Stimulated activated CD4-positive, alpha-beta T cell treated with anti-CD3 and anti-CD28 coated beads, TNF-alpha, amount 100 ng/mL, for 4 hours (primary cell): ENCODE data around the gene FAXC.
"Not testable (repeated sequence)": the region's sequence is repeated elsewhere in the genome, so short reads cannot be mapped to it uniquely, and the experiment has no call there.

Source experiments
- DNase-seq, 3 experiments: peaks; one replicate each; pipeline ENCODE4 v3.0.0-alpha.2; 2020; ENCODE audit warnings: low read depth in 3 of 3

Gene FAXC

GRCh38 chr6:99287523-99287922 lies 62.0 kb downstream of the FAXC start:
- no peak for DNase-seq

DNA sequence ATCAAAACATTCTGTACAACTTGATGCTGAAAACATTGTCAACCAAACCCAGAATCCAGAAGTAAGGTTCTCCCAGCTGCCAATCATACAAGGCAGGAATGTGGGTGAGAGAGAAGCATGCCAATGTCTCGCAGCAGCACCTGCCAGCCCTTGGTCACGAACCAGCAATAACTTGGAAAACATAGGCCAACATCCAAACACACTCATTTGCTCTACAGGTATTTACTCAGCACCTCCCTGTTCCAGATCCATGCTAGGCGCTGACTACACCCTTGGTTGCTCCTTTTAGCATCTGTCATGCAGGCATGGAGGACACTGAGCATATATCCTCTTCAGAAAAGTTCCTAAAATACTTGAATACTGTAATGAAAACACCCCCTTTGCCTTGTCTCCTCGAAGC lies 63.6 kb downstream of the FAXC start:
- no peak for DNase-seq

DNA sequence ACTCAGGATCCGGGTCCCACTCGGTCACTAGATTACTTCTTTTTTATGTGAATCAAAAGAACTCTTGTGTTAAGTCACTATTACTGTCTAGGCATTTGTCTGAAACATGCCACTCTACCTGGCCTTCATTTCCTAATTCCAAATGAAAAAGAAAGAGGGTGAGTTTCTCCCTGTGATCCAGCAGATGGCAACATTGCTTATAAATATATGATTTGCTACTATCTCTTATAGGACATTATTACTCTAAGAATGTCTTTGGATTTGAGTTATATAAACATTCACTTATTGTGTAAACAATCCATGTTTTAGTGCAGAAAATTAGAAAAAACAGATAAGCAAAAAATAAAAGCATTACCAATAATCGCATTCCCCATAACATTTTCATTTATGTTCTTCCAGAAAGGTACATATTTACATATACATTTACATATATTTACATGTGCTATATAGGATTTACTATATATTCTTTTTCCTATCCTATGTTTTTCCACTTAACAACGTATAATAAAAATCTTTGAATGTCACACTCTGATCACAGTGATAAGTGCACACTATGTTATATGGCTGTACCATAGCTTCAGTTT lies 66.9 kb downstream of the FAXC start:
- DNase-seq, result no peak

DNA sequence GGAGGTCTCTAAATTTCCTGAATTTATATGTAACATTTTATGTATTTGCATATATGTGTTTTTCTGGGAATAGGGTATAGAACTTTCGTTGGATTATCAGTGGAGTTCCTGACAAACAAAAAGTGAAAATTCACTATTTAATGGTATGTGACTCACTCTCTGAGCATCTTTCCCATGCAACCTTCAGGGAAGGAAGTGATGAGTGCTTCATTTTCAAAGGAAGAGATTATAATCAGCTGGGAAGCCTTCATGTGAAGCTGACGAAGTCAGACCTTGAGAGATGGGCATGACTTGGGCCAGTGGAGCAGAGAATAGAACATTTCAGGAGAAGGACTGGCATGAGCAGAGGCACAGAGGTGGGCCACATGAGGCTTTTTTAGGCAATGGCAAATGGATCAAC lies 72.7 kb downstream of the FAXC start:
- no peak for DNase-seq

- no peak for DNase-seq
Measured at GRCh38 chr6:99270826-99271225, 78.6 kb downstream of the FAXC start.

- DNase-seq, result no peak
Measured at GRCh38 chr6:99270030-99270429, 79.4 kb downstream of the FAXC start.

DNA sequence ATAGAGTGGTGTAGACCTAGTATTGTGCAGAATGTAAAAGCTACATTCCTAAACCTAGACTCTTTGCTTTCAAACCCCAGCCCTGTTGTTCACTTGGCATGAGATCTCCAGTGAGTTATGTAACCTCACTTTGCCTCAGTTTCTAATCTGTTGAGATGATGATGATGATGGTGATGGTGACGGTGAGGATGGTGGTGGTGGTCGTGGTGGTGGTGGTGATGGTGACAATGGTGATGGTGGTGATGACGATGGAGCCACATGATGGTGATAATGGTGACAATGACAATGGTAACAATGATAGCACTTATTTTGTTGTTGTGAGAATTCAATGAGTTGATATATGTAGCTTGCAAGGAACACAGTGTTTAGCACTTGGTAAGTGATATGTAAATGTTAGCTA lies 80.3 kb downstream of the FAXC start:
- no peak for DNase-seq

DNA sequence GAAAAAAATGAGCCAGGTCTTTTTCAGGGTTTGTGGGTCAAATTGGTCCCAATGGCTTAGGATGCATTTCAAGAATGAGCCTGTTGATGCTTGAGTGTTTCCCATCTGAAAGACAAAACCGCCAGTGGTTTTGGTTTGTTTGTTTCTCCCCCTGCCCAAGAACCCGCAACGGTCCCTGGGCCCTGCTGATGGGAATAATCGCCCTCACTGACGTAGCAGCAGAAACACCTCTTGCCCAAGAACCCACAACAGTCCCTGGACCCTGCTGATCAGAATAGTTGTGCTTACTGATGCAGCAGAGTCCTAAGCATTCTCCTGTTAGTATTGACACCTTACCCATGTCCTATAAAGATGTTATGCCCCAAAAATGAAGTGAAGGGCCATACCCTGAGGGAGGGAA lies 82.5 kb downstream of the FAXC start:
- not testable (repeated sequence) for DNase-seq

DNA sequence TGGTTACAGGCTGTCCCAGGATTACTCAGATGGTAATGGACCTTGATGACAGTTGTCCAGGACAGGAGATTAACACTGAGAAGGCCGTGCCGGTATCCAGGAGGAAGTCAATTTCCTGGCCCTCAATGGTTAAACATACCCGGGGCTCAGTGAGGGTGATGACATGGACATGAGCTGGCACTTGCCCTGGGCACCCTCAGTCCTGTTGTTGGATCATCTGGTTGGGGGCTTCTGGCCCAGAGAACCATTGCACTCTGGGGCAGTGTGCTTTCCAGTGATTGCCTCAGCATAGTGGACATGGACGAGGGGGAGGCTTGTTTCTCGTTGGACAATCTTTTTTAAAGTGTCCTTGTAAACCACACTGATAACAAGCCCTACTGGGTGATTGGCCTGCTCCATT lies 84.0 kb downstream of the FAXC start:
- DNase-seq, result not testable (repeated sequence)

GRCh38 chr6:99254616-99255550 lies 94.6 kb downstream of the FAXC start:
- no peak for DNase-seq

GRCh38 chr6:99253271-99253670 lies 96.2 kb downstream of the FAXC start:
- no peak for DNase-seq

GRCh38 chr6:99252421-99252820 lies 97.1 kb downstream of the FAXC start:
- DNase-seq, result no peak

DNA sequence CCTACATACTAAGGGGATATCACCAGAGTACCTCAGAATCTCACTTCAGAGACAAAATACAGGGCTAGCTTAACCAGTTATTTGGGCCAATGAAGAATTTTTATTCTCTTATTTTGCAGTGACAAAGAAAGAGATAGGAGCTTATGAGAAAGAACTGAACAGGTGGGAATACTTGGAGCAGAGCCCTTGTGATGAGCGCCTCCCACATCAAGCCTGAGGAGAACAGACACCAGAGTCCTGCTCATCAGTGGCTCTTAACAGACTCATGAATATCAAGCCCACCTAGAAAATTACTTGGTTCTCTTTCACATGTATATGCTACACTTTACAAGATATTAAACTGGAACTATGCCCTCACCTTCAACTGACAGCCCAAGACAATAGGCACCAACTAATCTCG lies 99.0 kb downstream of the FAXC start:
- DNase-seq, result no peak

DNA sequence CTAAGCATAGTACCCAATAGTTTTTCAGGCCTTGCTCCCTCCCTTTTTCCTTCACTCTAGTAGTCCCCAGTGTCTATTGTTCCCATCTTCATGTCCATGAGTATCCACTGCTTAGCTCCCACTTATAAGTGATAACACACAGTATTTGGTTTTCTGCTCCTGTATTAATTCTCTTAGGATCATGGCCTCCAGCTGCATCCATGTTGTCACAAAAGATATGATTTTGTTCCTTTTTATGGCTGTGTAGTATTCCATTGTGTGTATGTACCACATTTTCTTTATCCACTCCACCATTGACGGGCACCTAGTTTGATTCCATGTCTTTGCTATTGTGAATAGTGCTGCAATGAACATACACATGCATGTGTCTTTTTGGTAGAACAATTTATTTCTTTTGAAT lies 102.9 kb downstream of the FAXC start:
- no peak for DNase-seq

GRCh38 chr6:99241905-99242534 lies 107.5 kb downstream of the FAXC start:
- DNase-seq, result no peak

- no peak for DNase-seq
Measured at GRCh38 chr6:99236010-99236409, 113.5 kb downstream of the FAXC start.

DNA sequence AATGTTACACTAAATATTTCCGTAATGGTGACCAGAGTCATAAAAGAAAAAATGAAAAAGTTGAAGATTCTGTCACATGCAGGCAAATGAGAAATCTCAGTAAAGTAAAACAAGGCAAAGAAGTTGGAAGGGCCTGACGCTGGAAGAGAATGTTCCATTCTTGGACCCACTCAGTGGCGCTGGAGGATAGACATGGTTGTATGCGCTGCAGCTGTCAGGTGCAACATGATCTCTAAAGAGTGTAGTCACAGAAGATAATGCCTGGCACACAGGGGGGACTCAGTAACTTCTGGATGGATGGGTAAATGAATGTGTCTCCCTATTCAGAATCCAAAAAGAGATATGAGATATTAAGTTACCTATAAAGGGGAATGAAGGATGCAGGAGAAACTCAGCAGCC lies 116.3 kb downstream of the FAXC start:
- DNase-seq, result no peak

GRCh38 chr6:99232056-99232455 lies 117.4 kb downstream of the FAXC start:
- DNase-seq, result no peak

DNA sequence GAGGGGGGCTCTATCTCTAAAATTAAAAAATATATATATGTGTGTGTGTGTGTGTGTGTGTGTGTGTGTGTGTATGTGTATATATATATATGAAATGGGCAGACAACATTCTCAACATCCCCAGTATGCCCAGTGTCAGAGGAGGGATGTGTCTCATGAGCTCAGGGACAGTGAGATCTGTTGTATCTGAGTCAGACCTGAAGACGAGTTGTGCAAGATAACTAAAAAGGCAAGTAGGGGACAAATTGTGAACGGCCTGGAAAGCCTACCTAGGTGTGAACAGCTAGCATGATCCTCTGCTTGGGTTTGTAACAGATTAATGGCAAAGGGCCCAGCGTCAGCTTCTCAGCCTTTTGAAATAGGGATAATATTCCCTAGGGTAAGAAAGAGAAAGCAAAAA lies 124.3 kb downstream of the FAXC start:
- no peak for DNase-seq
